ENCODE results near the gene SLC13A1.
"Not testable (repeated sequence)": the region's sequence is repeated elsewhere in the genome, so short reads cannot be mapped to it uniquely, and the experiment has no call there.

Gene SLC13A1

GRCh38 chr7:123125231-123125630 is 74.5 kb downstream of the SLC13A1 start:
- no peak for DNase-seq

- no peak for DNase-seq
Measured at GRCh38 chr7:123122916-123123315, 76.9 kb downstream of the SLC13A1 start.

- DNase-seq: no peak
Measured at GRCh38 chr7:123120286-123120685, 79.5 kb downstream of the SLC13A1 start.

GRCh38 chr7:123115331-123115730 is 84.4 kb downstream of the SLC13A1 start:
- no peak for DNase-seq

GRCh38 chr7:123114288-123114687 is 85.5 kb downstream of the SLC13A1 start:
- no peak for DNase-seq

- no peak for DNase-seq
Measured at GRCh38 chr7:123112833-123113232, 86.9 kb downstream of the SLC13A1 start.

- DNase-seq: no peak
Measured at GRCh38 chr7:123099712-123100111, 100.1 kb downstream of the SLC13A1 start.

- DNase-seq: no peak
Measured at GRCh38 chr7:123096976-123097375, 102.8 kb downstream of the SLC13A1 start.

GRCh38 chr7:123096434-123096833 is 103.3 kb downstream of the SLC13A1 start:
- no peak for DNase-seq

- DNase-seq: no peak
Measured at GRCh38 chr7:123090456-123090855, 109.3 kb downstream of the SLC13A1 start.

GRCh38 chr7:123086910-123087309 is 112.9 kb downstream of the SLC13A1 start:
- DNase-seq: not testable (repeated sequence)

- not testable (repeated sequence) for DNase-seq
Measured at GRCh38 chr7:123084861-123085260, 114.9 kb downstream of the SLC13A1 start.

- DNase-seq: no peak
Measured at GRCh38 chr7:123079021-123079420, 120.7 kb downstream of the SLC13A1 start.

- no peak for DNase-seq
Measured at GRCh38 chr7:123075838-123076467, 123.8 kb downstream of the SLC13A1 start.

GRCh38 chr7:123070702-123071286 is 129.0 kb downstream of the SLC13A1 start:
- no peak for DNase-seq

GRCh38 chr7:123067814-123068213 is 132.0 kb downstream of the SLC13A1 start:
- no peak for DNase-seq
